Ishikawa (cell line): Measurements from ENCODE around the gene SREBF1.

ENCODE experiments used
- CEBPB ChIP-seq: IDR thresholded peaks from 2 replicates; pipeline ENCODE4 v1.6.1; 2012
- CREB1 ChIP-seq: IDR thresholded peaks from 2 replicates; pipeline ENCODE4 v1.6.1; 2012; ENCODE audit warnings: low read depth
- EGR1 ChIP-seq: IDR thresholded peaks from 2 replicates; pipeline ENCODE4 v1.6.1; 2012
- EP300 ChIP-seq: IDR thresholded peaks from 2 replicates; pipeline ENCODE4 v1.6.1; 2012; ENCODE audit warnings: borderline replicate concordance
- FOXM1 ChIP-seq: IDR thresholded peaks from 2 replicates; pipeline ENCODE4 v1.6.1; 2012; ENCODE audit warnings: low read depth, borderline replicate concordance
- NFIC ChIP-seq: IDR thresholded peaks from 2 replicates; pipeline ENCODE4 v1.6.1; 2012
- RAD21 ChIP-seq: IDR thresholded peaks from 2 replicates; pipeline ENCODE4 v1.6.1; 2012; ENCODE audit warnings: low read depth
- TAF1 ChIP-seq: IDR thresholded peaks from 2 replicates; pipeline ENCODE4 v1.6.1; 2012; ENCODE audit warnings: low read depth, mild to moderate bottlenecking
- TCF12 ChIP-seq: IDR thresholded peaks from 2 replicates; pipeline ENCODE4 v1.6.1; 2012; ENCODE audit warnings: low read depth
- TEAD4 ChIP-seq: IDR thresholded peaks from 2 replicates; pipeline ENCODE4 v1.6.1; 2012
- YY1 ChIP-seq: IDR thresholded peaks from 2 replicates; pipeline ENCODE4 v1.6.1; 2012; ENCODE audit warnings: low read depth
- ZBTB7A ChIP-seq: IDR thresholded peaks from 2 replicates; pipeline ENCODE4 v1.6.1; 2012; ENCODE audit warnings: low read depth
- TF ChIP-seq, protein P1 (sequence below): IDR thresholded peaks from 2 replicates; pipeline ENCODE4 v1.6.1; 2012; ENCODE audit warnings: low read depth, mild to moderate bottlenecking
- TF ChIP-seq, protein P2 (sequence below): IDR thresholded peaks from 2 replicates; pipeline ENCODE4 v1.6.1; 2012
- TF ChIP-seq, protein P3 (sequence below): IDR thresholded peaks from 2 replicates; pipeline ENCODE4 v1.6.1; 2012

The SREBF1 gene

DNA sequence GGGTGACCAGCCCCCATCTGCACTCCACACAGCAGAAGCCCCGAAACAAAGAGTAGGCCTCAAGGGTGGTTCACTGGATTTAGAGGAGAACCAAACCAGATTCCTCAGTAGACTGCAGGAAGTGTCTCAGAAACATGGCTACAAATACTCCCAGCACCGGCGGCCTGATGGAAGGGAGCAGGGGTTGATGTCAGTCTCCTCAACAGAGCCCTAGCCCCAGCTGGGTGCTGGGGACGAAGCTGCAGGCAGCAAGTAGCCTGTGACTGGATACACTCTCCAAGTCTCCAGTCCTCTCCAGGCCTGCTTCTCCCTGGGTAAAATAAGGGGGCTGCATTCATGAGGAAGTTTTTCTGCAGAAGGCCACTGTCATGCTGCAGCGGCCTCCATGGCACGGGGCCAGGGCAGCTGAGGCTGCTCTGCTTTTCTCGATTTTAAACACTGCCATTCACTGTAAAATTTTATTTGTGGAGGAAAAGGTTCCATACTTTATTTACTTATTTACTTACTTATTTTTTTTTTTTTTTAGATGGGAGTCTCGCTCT, 36.7 kb upstream of the SREBF1 start:
- TF ChIP-seq FOXM1 = no peak

DNA sequence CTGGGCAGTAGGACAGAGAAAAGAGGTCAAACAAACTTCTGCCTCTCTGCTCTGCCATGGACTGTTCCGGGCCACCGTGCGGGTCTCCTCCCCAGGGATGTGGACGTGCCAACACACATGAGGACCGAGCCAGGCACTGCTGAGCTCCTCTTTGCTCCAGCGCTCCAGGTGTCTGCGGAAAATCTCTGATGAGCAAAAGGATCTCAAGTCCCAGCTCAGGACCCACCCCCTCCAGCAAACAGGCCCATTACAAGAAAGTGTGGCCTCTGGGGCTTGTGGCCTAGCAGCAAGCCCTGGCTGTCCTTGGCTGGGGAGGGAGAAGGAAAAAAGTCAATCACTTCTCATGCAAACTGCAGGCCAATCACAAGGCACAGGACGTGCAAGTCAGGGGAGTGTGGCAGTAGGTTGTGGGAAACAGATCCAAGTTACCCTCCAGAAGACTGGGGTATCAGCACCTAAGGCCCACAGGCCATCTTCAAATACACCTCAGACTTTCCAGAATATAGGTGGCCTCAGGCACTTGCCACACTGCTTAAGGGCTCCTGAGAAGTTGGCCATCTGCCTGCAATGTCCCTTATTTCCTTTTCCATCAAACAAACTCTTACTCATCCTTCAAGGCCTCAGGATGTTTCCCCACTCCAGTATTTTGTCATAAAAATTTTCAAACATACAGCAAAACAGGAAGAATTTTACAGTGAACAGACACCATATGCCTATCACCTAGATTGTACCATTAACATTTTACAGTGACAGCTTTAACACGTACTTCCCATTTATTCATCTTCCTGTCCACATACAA, 36.0 kb upstream of the SREBF1 start:
- no peak for TF ChIP-seq TCF12
- no peak for TF ChIP-seq CEBPB

DNA sequence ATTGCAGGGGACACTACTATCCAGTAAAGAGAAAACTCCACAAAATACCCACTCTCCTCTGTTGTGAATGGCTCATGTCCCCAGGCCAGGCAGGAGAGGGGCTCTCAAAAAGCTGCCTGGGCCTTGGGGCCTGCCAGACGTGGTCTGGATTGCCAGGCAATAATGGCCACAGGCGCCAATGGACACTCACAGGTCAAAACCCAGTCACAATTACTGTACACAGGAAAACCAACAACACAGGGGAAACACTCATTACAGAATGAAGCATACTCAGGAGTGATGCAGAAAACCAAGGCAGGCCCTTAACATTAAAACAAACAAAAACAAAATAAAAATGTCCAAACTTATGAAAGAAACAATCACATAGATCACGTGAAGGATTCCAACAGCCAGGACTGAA, 35.1 kb upstream of the SREBF1 start:
- TF ChIP-seq, protein P1, sequence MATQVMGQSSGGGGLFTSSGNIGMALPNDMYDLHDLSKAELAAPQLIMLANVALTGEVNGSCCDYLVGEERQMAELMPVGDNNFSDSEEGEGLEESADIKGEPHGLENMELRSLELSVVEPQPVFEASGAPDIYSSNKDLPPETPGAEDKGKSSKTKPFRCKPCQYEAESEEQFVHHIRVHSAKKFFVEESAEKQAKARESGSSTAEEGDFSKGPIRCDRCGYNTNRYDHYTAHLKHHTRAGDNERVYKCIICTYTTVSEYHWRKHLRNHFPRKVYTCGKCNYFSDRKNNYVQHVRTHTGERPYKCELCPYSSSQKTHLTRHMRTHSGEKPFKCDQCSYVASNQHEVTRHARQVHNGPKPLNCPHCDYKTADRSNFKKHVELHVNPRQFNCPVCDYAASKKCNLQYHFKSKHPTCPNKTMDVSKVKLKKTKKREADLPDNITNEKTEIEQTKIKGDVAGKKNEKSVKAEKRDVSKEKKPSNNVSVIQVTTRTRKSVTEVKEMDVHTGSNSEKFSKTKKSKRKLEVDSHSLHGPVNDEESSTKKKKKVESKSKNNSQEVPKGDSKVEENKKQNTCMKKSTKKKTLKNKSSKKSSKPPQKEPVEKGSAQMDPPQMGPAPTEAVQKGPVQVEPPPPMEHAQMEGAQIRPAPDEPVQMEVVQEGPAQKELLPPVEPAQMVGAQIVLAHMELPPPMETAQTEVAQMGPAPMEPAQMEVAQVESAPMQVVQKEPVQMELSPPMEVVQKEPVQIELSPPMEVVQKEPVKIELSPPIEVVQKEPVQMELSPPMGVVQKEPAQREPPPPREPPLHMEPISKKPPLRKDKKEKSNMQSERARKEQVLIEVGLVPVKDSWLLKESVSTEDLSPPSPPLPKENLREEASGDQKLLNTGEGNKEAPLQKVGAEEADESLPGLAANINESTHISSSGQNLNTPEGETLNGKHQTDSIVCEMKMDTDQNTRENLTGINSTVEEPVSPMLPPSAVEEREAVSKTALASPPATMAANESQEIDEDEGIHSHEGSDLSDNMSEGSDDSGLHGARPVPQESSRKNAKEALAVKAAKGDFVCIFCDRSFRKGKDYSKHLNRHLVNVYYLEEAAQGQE = no peak
- TF ChIP-seq, protein P2, sequence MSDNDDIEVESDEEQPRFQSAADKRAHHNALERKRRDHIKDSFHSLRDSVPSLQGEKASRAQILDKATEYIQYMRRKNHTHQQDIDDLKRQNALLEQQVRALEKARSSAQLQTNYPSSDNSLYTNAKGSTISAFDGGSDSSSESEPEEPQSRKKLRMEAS = no peak
- no peak for TF ChIP-seq RAD21
- no peak for TF ChIP-seq TCF12
- TF ChIP-seq EGR1 = no peak
- no peak for TF ChIP-seq YY1
- TF ChIP-seq FOXM1 = no peak
- TF ChIP-seq NFIC = no peak
- TF ChIP-seq, protein P3, sequence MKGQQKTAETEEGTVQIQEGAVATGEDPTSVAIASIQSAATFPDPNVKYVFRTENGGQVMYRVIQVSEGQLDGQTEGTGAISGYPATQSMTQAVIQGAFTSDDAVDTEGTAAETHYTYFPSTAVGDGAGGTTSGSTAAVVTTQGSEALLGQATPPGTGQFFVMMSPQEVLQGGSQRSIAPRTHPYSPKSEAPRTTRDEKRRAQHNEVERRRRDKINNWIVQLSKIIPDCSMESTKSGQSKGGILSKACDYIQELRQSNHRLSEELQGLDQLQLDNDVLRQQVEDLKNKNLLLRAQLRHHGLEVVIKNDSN = no peak
- no peak for TF ChIP-seq TEAD4
- TF ChIP-seq EP300 = no peak

DNA sequence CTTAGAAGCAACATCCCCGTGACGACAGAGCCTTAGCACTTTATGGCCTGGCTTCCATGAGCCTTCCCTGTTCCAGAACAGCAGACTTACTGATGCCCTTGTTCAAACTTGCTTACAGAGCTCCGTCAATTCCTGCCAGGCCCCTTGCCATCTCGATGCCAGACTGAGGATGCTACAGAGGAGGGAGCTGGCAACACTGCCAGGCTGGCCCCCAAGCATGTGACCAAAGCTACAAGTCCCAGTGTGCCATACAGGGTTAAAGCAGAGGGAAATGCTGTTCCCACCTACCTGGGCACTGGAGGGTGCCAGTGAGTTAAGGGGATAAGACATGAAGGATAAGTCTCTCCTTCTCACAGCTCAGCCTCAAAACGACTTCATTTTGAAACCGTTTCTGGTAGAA, 33.5 kb upstream of the SREBF1 start:
- TF ChIP-seq YY1 (no peak), CREB1 (no peak), ZBTB7A (no peak), EP300 (no peak), CEBPB (no peak), TEAD4 (no peak), RAD21 (no peak), EGR1 (no peak), TCF12 (no peak), TAF1 (no peak), FOXM1 (no peak), NFIC (no peak)
- TF ChIP-seq, protein P2 = no peak
- TF ChIP-seq, protein P3 = no peak
- TF ChIP-seq, protein P1 = no peak

DNA sequence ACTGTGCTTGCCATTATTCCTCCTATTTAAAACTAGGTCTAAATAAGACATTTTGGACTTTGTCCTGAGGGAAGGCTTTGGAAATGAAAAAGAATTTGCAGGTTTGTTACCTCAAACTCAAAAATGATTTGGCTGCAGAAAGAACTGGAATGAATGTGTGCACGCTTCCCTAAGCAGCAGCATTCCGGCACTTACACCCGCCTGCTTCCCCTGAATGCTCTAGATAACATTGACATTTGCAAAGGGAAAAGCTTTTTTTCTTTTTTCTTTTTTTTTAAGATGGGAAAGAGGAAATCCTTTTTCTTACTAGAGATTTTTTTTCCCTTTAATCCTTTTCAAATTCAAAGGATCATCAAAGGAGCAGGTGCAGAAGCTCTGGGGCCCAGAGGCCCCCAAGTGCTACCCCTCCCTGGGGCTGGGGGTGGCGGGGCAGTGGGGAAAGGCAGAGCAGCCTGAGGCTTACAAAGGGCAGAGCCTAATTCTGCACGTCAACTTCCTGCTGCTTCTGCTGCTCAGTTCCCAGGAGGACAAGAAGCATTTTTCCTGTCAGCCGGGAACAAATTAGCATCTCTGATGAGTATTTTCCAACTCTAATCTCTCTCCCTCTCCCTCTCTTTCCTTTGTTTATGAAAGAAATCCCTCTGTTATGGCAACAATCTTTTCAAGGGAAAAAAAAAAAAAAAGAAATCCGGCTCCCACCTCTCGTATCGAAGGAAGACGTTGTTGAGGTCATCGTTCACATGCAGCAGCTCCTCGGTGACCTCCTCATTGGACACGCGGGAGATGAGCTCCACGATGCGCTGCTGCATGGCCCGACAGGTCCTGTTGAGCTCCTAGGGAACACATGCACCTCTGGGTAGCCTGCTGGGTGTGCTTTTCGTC, 32.1 kb upstream of the SREBF1 start:
- no peak for TF ChIP-seq EGR1

DNA sequence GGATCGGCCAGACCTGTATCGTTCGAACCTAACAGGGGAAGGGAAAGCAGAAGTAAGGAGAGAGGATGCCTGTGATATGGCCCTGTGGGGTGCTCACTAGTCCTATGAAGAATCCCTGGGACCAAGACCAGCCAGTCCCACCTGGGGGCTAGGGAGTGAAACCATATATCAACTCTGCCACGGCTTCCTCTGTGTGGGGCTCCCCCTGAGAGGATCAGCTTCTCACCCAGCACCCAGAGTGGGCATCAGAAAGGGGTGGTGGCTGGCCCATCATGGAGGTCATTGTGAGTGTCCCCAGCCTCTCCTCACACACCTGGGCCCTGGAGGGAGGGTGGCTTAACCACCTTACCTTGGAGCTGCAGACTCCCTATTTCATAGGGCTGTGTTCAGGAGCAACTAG, 30.1 kb upstream of the SREBF1 start:
- TF ChIP-seq YY1 = no peak
- no peak for TF ChIP-seq TCF12
- no peak for TF ChIP-seq TEAD4
- no peak for TF ChIP-seq CEBPB
- TF ChIP-seq EP300 = no peak
- TF ChIP-seq, protein P3 = no peak
- TF ChIP-seq CREB1 = no peak
- TF ChIP-seq EGR1 = no peak
- no peak for TF ChIP-seq RAD21
- TF ChIP-seq ZBTB7A = no peak
- TF ChIP-seq NFIC = no peak
- TF ChIP-seq, protein P1 = no peak
- no peak for TF ChIP-seq FOXM1
- TF ChIP-seq TAF1 = no peak
- TF ChIP-seq, protein P2 = no peak
